Smooth muscle cell (in vitro differentiated cells): ENCODE results near the gene ELAVL1. TPM values are rescaled to one million over a fixed set of nuclear protein-coding genes. Genes with fewer than 3 reads are reported as not detected.
"Not testable (repeated sequence)": the region's sequence is repeated elsewhere in the genome, so short reads cannot be mapped to it uniquely, and the experiment has no call there.

ENCODE experiments used
- DNase-seq: peaks from one replicate; lab custom pipeline; 2025; ENCODE audit not compliant: unreplicated experiment; lab: John Stamatoyannopoulos, UW
- H2AFZ ChIP-seq: fragments of 200-600 bp; sonication (generic); 2 replicates; pipeline ENCODE4 v1.6.0; 2016; ENCODE audit warnings: antibody characterized with exemption, low read depth, mild to moderate bottlenecking
- H3F3A ChIP-seq: fragments of 200-600 bp; sonication (generic); 2 replicates; pipeline ENCODE4 v1.6.0; 2017; ENCODE audit warnings: antibody characterized with exemption, low read depth
- H3K27ac ChIP-seq: fragments of 200-600 bp; sonication (generic); 2 replicates; pipeline ENCODE4 v1.5.1; 2016; ENCODE audit warnings: low read depth, mild to moderate bottlenecking
- H3K27me3 ChIP-seq: fragments of 200-600 bp; sonication (generic); 2 replicates; pipeline ENCODE4 v1.6.1; 2016; ENCODE audit warnings: low read depth, mild to moderate bottlenecking
- H3K36me3 ChIP-seq: fragments of 200-600 bp; sonication (generic); 2 replicates; pipeline ENCODE4 v1.5.1; 2016; ENCODE audit warnings: low read depth
- H3K4me1 ChIP-seq: fragments of 200-600 bp; sonication (generic); 2 replicates; pipeline ENCODE4 v1.5.1; 2016; ENCODE audit warnings: low read depth
- H3K4me2 ChIP-seq: fragments of 200-600 bp; sonication (generic); 2 replicates; pipeline ENCODE4 v1.6.0; 2016; ENCODE audit warnings: mild to moderate bottlenecking
- H3K4me3 ChIP-seq: fragments of 200-600 bp; sonication (generic); 2 replicates; pipeline ENCODE4 v1.5.1; 2016; ENCODE audit warnings: mild to moderate bottlenecking
- H3K79me2 ChIP-seq: fragments of 200-600 bp; sonication (generic); 2 replicates; pipeline ENCODE4 v1.6.0; 2016; ENCODE audit warnings: low read depth, mild to moderate bottlenecking
- H3K9ac ChIP-seq: fragments of 200-600 bp; sonication (generic); 2 replicates; pipeline ENCODE4 v1.6.0; 2016; ENCODE audit warnings: low read depth
- H3K9me3 ChIP-seq: fragments of 200-600 bp; sonication (generic); replicated peaks from 2 replicates; pipeline ENCODE4 v1.5.1; 2016; ENCODE audit warnings: low read depth
- H4K20me1 ChIP-seq: fragments of 200-600 bp; sonication (generic); 2 replicates; pipeline ENCODE4 v1.6.0; 2016; ENCODE audit warnings: low read depth
- WGBS: methylation state at CpG from one replicate; pipeline ENCODE4 v1.1.7; 2016; ENCODE audit warnings: low lambda C conversion rate; 5-methylcytosine and 5-hydroxymethylcytosine counted together
- polyA plus RNA-seq: library from polyadenylated mRNA; unstranded; fragments of >200 nt; fragmentation: Nextera tagmentation; extraction: Ambion mirVana; gene quantifications from 2 replicates; pipeline ENCODE4 v1.2.1, GENCODE V29; 2016
- total RNA-seq: library from RNA; depleted of rRNA; stranded (reverse); fragments of >200 nt; gene quantifications from 2 replicates; pipeline ENCODE4 v1.2.3, GENCODE V29; 2014
- TF ChIP-seq, protein P1 (sequence below): fragments of 200-600 bp; sonication (generic); IDR thresholded peaks from 2 replicates; pipeline ENCODE4 v1.5.1; 2017; ENCODE audit warnings: borderline replicate concordance, mild to moderate bottlenecking, antibody characterized with exemption; ENCODE audit not compliant: insufficient read depth, poor library complexity, severe bottlenecking

ELAVL1 gene
- total and polyA plus RNA-seq, 2 experiments from 2014 or later, result 47.9 to 90.7 TPM

DNA sequence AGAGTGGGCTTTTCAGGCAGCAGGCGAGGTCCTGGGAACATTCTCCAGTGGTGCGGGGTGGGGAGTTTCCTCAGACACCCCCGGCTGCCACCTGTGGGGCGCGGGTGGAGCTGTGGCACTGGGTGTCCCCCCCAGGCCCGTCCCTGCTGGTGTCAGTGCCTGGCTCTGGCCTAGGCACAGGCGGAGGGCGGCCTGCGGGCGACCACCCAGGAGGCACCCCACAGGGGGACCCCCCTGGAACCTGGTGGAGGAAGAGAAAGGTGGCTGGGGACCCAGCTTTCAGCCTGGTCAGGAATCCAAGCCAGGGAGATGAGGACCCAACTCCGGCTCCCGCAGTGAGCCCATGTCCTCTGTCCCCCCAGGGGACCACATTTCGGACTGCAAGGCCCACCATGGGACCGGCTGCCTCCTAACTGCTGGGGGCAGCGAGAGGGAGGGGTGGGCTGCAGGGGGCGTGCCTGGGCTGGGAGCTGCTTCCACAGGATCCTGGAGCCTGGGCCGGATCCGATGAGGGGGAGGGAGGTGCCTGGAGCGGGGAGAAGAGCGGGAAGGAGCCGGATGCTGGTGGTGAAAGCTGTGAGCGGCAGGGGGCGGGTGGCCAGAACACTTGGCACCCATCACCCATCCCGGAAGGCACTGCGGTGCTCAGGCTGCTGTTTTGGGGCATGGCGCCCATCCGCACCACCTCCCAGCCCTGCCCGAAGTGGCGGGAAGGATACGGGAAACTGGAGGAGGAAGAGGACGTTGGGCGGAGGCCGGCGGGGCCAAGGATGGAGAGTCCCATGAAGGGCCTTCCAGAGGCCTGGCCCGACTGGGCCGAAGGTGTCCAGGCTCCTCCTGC is 74.0 kb downstream of the ELAVL1 start:
- no peaks in the 10 kb centered on the region for H3K79me2 ChIP-seq
- H2AFZ ChIP-seq, result no peak overlapping the region
- H3F3A ChIP-seq, result peaks cover 10% of the 10 kb centered on the region
- H3K36me3 ChIP-seq, result no peaks in the 10 kb centered on the region
- no peak overlapping the region for H3K27ac ChIP-seq
- H3K9ac ChIP-seq, result no peak overlapping the region
- TF ChIP-seq, protein P1, sequence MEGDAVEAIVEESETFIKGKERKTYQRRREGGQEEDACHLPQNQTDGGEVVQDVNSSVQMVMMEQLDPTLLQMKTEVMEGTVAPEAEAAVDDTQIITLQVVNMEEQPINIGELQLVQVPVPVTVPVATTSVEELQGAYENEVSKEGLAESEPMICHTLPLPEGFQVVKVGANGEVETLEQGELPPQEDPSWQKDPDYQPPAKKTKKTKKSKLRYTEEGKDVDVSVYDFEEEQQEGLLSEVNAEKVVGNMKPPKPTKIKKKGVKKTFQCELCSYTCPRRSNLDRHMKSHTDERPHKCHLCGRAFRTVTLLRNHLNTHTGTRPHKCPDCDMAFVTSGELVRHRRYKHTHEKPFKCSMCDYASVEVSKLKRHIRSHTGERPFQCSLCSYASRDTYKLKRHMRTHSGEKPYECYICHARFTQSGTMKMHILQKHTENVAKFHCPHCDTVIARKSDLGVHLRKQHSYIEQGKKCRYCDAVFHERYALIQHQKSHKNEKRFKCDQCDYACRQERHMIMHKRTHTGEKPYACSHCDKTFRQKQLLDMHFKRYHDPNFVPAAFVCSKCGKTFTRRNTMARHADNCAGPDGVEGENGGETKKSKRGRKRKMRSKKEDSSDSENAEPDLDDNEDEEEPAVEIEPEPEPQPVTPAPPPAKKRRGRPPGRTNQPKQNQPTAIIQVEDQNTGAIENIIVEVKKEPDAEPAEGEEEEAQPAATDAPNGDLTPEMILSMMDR, result no peak
- H3K4me3 ChIP-seq, result no peak overlapping the region
- H3K4me2 ChIP-seq, result no peak overlapping the region
- no peaks in the 10 kb centered on the region for H3K27me3 ChIP-seq
- DNase-seq, result no peak
- H4K20me1 ChIP-seq, result no peaks in the 10 kb centered on the region
- 98% methylated on average over 29 of the region's 36 CpGs for WGBS
- H3K9me3 ChIP-seq, result no peaks in the 10 kb centered on the region
- H3K4me1 ChIP-seq, result no peaks in the 10 kb centered on the region

- Histone ChIP-seq H2AFZ (no peak overlapping the region), H3K27ac (no peak overlapping the region), H3K4me3 (no peak overlapping the region), H3K36me3 (no peaks in the 10 kb centered on the region), H3K4me1 (no peaks in the 10 kb centered on the region), H3K27me3 (no peaks in the 10 kb centered on the region), H4K20me1 (no peaks in the 10 kb centered on the region), H3F3A (peaks cover 10% of the 10 kb centered on the region), H3K79me2 (no peaks in the 10 kb centered on the region), H3K4me2 (no peak overlapping the region), H3K9ac (no peak overlapping the region), H3K9me3 (no peaks in the 10 kb centered on the region)
- TF ChIP-seq, protein P1, result no peak
- WGBS, result 89% methylated on average over 7 of the region's 7 CpGs
- DNase-seq, result no peak
These were observed 74.7 kb downstream of the ELAVL1 start for GRCh38 chr19:7930765-7931164.

GRCh38 chr19:7930030-7930429 is 75.4 kb downstream of the ELAVL1 start:
- Histone ChIP-seq H3K9ac (peak overlapping the region; percentile 28), H3K27ac (peak overlapping the region; percentile 85), H3F3A (peaks cover 10% of the 10 kb centered on the region)
- not testable (repeated sequence) for DNase-seq, H2AFZ ChIP-seq, H3K9me3 ChIP-seq, H4K20me1 ChIP-seq, H3K4me2 ChIP-seq, H3K36me3 ChIP-seq, H3K27me3 ChIP-seq, H3K4me1 ChIP-seq, H3K4me3 ChIP-seq, H3K79me2 ChIP-seq
- 90% methylated on average over 11 of the region's 11 CpGs for WGBS

DNA sequence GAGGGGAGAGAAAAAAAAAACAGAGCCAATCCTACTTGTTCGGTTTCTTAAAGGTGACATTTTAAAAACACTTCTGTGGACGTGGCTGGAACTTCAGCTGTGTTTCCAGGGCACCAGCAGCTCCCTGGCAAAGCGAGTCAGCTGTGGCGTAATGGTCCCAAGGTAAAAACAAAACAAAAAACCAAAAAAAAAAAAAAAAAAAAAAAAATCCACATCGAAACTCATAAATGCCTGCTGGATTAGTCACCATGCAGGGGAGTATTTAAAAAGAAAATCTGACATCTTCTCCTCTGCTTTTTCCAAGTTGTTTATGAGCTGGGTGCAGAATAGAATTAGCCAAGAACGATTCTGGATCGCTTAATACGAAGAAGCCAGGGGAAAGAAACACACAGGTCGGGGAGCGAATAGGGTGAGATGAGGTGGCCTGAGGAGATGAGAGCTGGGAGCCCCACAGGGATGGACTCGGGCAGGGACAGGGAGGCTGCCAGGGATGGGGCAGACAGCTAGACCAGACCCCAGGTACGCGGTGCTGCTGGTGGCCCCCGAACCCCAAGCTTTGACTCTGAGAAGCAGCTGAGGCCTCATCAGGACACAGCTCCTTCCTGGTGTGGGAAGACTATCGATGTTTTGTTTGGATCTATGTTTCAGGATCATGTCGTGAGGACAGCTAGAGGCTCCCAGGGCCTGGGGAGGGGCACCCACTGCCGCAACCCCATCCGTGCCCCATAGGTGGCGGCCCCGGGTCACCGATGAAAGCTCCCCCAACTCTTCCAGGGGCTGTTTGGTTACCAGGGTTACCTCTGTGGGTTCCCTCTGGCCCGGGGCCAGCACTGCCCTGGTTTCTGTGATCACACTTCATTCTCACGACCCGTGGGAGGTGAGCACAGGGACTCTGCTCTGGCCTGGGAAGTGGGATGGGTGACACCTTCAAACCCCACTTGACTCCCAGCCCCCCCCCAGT is 76.4 kb downstream of the ELAVL1 start:
- Histone ChIP-seq H3K79me2 (no peaks in the 10 kb centered on the region), H3F3A (peaks cover 10% of the 10 kb centered on the region), H3K9me3 (no peaks in the 10 kb centered on the region), H3K4me1 (no peaks in the 10 kb centered on the region), H3K4me2 (peak overlapping the region; percentile 44), H4K20me1 (peaks cover 4% of the 10 kb centered on the region), H3K27me3 (no peaks in the 10 kb centered on the region), H3K36me3 (no peaks in the 10 kb centered on the region), H2AFZ (no peak overlapping the region), H3K27ac (peak overlapping the region; percentile 85), H3K4me3 (no peak overlapping the region), H3K9ac (peak overlapping the region; percentile 66)
- peak; percentile 15 for DNase-seq
- 48% methylated on average over 24 of the region's 24 CpGs for WGBS
- TF ChIP-seq, protein P1, result peak; percentile 40
